Stomach (tissue), 9 donors: Measurements from ENCODE around the gene SYTL5. TPM values are rescaled to one million over a fixed set of nuclear protein-coding genes. Genes with fewer than 3 reads are reported as not detected.

Experiments used
- DNase-seq, 2 donors: peaks; one replicate each; pipeline versions ENCODE4 v3.0.0 to v3.0.0-alpha.2; 2013 to 2019
- H3K27ac ChIP-seq, 5 donors: fragments of 200-600 bp in 4 of 5; sonication (generic) in 4 of 5; one replicate each; pipeline ENCODE4 v1.5.1; 2013 to 2019; ENCODE audit warnings: mild to moderate bottlenecking in 1 of 5, moderate library complexity in 1 of 5
- H3K27me3 ChIP-seq, 3 donors: fragments of 200-600 bp; sonication (generic); one replicate each; pipeline ENCODE4 v1.5.1; 2017 to 2019; ENCODE audit warnings: mixed run types in 1 of 3
- H3K36me3 ChIP-seq, 4 donors: fragments of 200-600 bp; sonication (generic); 1 replicate in 3 of 4; 2 replicates in 1 of 4; pipeline ENCODE4 v1.5.1; 2016 to 2019
- H3K4me1 ChIP-seq, 4 donors: fragments of 200-600 bp; sonication (generic); one replicate each; pipeline ENCODE4 v1.5.1; 2016 to 2019
- H3K4me3 ChIP-seq, 4 donors: fragments of 200-600 bp; sonication (generic) in 3 of 4; one replicate each; pipeline ENCODE4 v1.5.1; 2016 to 2019; ENCODE audit warnings: mild to moderate bottlenecking in 1 of 4
- H3K9me3 ChIP-seq, 4 donors: fragments of 200-600 bp; sonication (generic); one replicate each; pipeline ENCODE4 v1.5.1; 2016 to 2019
- EP300 ChIP-seq: sonication (generic); formaldehyde crosslinking; IDR thresholded peaks from one replicate; pipeline ENCODE4 v1.6.1; 2017; ENCODE audit warnings: antibody characterized with exemption
- POLR2A ChIP-seq, 4 donors: fragments of 450-650 bp; IDR thresholded peaks; one replicate each; pipeline ENCODE4 v1.6.1; 2016; ENCODE audit warnings: antibody characterized with exemption in 4 of 4, control low read depth in 2 of 4, mild to moderate bottlenecking in 1 of 4, moderate library complexity in 1 of 4
- POLR2AphosphoS5 ChIP-seq, 3 donors: sonication (generic); formaldehyde crosslinking; IDR thresholded peaks; one replicate each; pipeline ENCODE4 v1.6.1; 2016; ENCODE audit warnings: antibody characterized with exemption in 3 of 3
- WGBS, 5 donors: extraction: QIAGEN DNeasy Blood & Tissue Kit in 3 of 5; methylation state at CpG; one replicate each; pipeline versions ENCODE4 v1.1.5 to v1.1.7; 2013 to 2018; 5-methylcytosine and 5-hydroxymethylcytosine counted together
- intact Hi-C: fragments of 100-400 bp; cut with DNase I; formaldehyde crosslinking; loops from one replicate; pipeline ENCODE4 v1.15.1; 2023; ENCODE audit warnings: low total_unique reads
- polyA plus RNA-seq, 3 donors: library from polyadenylated mRNA; stranded (reverse); fragments of 200-250 nt; gene quantifications; one replicate each; pipeline ENCODE4 v1.2.3, GENCODE V29; 2013
- total RNA-seq, 5 donors: library from RNA; depleted of rRNA; stranded (reverse); fragments of >200 nt; gene quantifications; one replicate each; pipeline versions ENCODE4 v1.1.0 to v1.2.3, GENCODE V29; 2014 to 2016
- TF ChIP-seq, protein P1 (sequence below), 7 experiments: fragments of 450-650 bp in 4 of 7; fragments of 200-600 bp in 3 of 7; sonication (generic) in 3 of 7; IDR thresholded peaks; one replicate each; pipeline ENCODE4 v1.5.1; 2016 to 2019; ENCODE audit warnings: antibody characterized with exemption in 7 of 7, control low read depth in 2 of 7, mild to moderate bottlenecking in 1 of 7
- donor health status: healthy with polysubstance abuse.
- donor health status: Bipolar disorder and iron deficiency.
- donor health status: healthy.

Gene SYTL5
- total and polyA plus RNA-seq, 8 donors = under 0.01 to 18.9 (median 4.9) TPM

DNA sequence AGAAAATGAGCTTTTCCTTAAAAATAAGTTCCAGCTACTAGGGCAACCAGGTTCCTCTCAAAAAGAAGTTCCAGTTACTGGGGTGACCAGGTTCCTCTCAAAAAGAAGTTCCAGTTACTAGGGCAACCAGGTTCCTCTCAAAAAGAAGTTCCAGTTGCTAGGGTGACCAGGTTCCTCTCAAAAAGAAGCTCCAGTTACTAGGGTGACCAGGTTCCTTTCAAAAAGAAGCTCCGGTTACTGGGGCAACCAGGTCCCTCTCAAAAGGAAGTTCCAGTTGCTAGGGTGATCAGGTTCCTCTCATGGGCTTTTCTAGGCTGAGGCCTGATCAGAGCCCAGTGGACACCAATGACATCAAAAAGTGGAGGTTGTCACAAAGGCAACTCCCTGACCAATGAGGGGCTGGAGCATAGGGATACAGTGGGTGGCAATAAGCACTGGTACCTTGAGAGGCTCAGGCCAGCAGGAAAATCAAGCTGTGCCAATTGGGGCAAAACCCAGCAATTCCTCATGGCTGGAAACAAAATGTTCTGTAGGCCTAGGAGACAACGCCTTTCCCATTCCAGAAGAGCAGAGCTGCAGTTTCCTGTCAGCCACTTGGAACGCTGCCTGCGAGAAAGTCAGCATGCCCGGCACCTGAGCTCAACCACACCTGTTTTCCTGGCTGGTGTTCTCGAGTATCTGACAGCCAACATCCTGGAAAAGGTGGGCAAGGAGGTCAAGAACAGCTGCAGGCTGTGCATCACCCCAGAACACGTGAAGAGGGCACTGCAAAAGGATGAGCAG lies 12.3 kb upstream of the SYTL5 start:
- intact Hi-C loops = no loop called here
- Histone ChIP-seq H3K27ac (peak overlapping the region in 1 of 5 donors; percentile 47), H3K4me1 (no peaks in the 10 kb centered on the region), H3K36me3 (no peaks in the 10 kb centered on the region), H3K27me3 (peaks cover 0 to 4% (median 3%) of the 10 kb centered on the region in 3 donors), H3K9me3 (no peaks in the 10 kb centered on the region), H3K4me3 (no peak overlapping the region)
- DNase-seq = peak; percentile 71 to 74
- 32 to 68% (median 41%) methylated on average over 5 to 7 of the region's 7 CpGs for WGBS, 5 donors
- TF ChIP-seq POLR2AphosphoS5 (IDR thresholded peaks at IDR 0.05) (peak in 1 of 3 donors; percentile 24), POLR2A (IDR thresholded peaks at IDR 0.05) (no peak)

DNA sequence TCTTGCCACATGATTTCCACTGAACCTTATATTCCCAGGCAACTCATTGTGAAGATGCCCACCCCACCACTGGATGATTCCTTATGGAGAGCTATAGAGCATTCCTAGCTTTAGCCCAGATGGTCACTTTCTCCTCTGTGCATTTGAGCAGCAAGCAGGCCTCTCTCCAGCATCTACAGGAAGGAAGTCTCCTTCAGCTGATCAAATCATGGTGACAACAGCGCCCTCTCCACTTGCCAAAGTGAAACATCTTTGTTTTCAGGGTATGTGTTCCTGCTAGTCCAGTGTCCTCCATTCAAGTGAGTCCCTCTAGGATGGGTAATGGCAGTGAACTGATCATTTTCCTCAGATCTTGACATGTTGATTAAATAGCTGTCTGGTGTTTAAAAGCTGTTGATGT lies 10.9 kb upstream of the SYTL5 start:
- TF ChIP-seq EP300 (no peak), POLR2AphosphoS5 (IDR thresholded peaks at IDR 0.05) (no peak)
- TF ChIP-seq, protein P1, sequence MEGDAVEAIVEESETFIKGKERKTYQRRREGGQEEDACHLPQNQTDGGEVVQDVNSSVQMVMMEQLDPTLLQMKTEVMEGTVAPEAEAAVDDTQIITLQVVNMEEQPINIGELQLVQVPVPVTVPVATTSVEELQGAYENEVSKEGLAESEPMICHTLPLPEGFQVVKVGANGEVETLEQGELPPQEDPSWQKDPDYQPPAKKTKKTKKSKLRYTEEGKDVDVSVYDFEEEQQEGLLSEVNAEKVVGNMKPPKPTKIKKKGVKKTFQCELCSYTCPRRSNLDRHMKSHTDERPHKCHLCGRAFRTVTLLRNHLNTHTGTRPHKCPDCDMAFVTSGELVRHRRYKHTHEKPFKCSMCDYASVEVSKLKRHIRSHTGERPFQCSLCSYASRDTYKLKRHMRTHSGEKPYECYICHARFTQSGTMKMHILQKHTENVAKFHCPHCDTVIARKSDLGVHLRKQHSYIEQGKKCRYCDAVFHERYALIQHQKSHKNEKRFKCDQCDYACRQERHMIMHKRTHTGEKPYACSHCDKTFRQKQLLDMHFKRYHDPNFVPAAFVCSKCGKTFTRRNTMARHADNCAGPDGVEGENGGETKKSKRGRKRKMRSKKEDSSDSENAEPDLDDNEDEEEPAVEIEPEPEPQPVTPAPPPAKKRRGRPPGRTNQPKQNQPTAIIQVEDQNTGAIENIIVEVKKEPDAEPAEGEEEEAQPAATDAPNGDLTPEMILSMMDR (IDR thresholded peaks at IDR 0.05) = no peak
- Histone ChIP-seq H3K9me3 (no peaks in the 10 kb centered on the region), H3K27ac (no peak overlapping the region), H3K36me3 (no peaks in the 10 kb centered on the region), H3K27me3 (peaks cover 0 to 4% (median 3%) of the 10 kb centered on the region in 3 donors), H3K4me1 (no peaks in the 10 kb centered on the region), H3K4me3 (no peak overlapping the region)
- intact Hi-C loops = no loop called here
- 60 to 100% (median 82%) methylated on average over 1 of the region's 1 CpG for WGBS, 5 donors
- DNase-seq = no peak

DNA sequence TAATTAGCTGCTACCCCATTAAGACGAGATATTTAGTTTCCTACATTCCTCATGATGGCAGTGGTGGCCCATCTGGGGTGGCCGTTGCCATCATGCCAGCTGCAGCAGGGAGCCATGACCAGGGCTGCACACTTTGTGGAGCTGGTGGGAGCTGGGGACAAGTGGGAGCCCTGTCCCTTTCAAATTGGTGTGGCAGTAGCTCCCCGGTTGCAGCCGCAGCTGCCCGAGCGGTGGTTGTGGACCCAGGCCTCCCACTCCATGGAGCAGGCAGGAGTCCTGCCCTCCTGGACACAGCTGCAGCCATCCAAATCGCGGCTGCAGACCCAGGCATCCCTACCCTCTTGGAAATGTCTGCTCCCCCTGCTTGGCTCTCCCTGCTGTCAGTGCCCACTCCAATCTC lies 9.3 kb upstream of the SYTL5 start:
- intact Hi-C loops = no loop called here
- DNase-seq = no peak
- 88 to 96% (median 93%) methylated on average over 4 to 8 of the region's 8 CpGs for WGBS, 5 donors

DNA sequence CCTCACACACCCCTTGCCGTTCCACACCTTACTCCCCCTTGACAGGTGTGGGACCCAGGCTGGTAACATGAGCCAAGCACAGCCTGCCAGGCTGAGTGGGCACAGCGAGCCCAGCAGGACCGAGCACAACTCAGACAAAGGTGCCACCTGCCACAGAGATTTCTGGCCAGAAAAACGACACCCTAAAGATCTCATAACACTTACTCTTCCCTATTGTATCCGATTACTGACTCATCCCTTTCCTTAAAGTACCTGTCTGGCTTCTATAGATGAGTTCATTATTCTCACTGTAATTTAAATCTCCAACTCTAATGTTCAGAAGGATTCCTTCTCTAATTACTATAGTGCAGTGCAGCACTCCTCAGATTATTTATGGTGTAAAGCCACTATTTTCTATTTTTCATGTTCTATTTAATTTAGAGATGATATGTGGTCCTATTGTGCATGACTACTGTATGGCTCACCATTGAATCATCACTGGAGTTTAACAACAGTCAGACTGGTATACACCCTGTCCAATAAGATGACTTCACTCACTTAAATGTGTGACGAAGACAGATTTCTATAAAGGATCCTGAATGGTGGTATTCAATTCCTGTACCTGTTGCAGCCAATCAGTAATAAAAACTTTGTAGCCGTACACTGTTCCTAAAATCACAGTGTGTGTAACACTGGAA lies 7.6 kb upstream of the SYTL5 start:
- WGBS, 5 donors = 55 to 87% (median 74%) methylated on average over 7 of the region's 7 CpGs
- Histone ChIP-seq H3K27ac (no peak overlapping the region), H3K9me3 (no peaks in the 10 kb centered on the region), H3K27me3 (peaks cover 0 to 4% (median 0%) of the 10 kb centered on the region in 3 donors), H3K4me1 (no peaks in the 10 kb centered on the region), H3K4me3 (no peak overlapping the region), H3K36me3 (no peaks in the 10 kb centered on the region)
- intact Hi-C loops = no loop called here
- DNase-seq = no peak
- no peak for TF ChIP-seq POLR2AphosphoS5 (IDR thresholded peaks at IDR 0.05)
- TF ChIP-seq, protein P1 (IDR thresholded peaks at IDR 0.05) = no peak
- TF ChIP-seq EP300 = no peak
- TF ChIP-seq POLR2A (IDR thresholded peaks at IDR 0.05) = no peak

More for the DNA sequence above, 9.3 kb upstream of the SYTL5 start:
- no peak overlapping the region for H3K27ac ChIP-seq
- H3K4me1 ChIP-seq = no peaks in the 10 kb centered on the region
- H3K27me3 ChIP-seq = peaks cover 0 to 4% (median 3%) of the 10 kb centered on the region in 3 donors
- H3K9me3 ChIP-seq = no peaks in the 10 kb centered on the region
- no peak overlapping the region for H3K4me3 ChIP-seq
- H3K36me3 ChIP-seq = no peaks in the 10 kb centered on the region
- TF ChIP-seq POLR2A (IDR thresholded peaks at IDR 0.05) (no peak), EP300 (no peak), POLR2AphosphoS5 (IDR thresholded peaks at IDR 0.05) (no peak)
- TF ChIP-seq, protein P1 (IDR thresholded peaks at IDR 0.05) = no peak
